GM21619 (cell line): ENCODE measurements around the gene PPP3CB.
"Not testable (repeated sequence)": the region's sequence is repeated elsewhere in the genome, so short reads cannot be mapped to it uniquely, and the experiment has no call there.

Source experiments
- ATAC-seq: cut with Tn5 transposase; IDR thresholded peaks from one replicate; pipeline ENCODE4 v1.9.1; 2021; ENCODE audit not compliant: unreplicated experiment

Gene PPP3CB

DNA sequence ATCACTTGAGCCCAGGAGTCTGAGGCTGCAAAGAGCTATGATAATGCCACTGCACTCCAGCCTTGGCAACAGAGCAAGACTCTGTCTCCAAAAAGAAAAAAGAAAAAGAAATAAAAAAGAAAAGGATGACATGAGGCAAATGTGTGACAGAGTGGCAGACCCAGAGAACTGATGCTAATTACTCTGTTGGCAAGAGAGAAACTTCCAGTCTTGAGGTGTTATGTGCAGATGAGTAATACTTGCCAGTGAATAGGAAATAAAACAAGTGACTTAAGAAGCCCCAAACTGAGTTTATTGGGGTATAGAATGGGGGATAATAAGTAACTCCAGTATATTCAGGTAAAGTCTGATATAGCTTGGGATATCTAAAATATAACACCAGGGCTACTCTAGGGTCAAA, 72.5 kb downstream of the PPP3CB start:
- ATAC-seq = no peak

GRCh38 chr10:73416571-73416970, 79.3 kb downstream of the PPP3CB start:
- no peak for ATAC-seq

DNA sequence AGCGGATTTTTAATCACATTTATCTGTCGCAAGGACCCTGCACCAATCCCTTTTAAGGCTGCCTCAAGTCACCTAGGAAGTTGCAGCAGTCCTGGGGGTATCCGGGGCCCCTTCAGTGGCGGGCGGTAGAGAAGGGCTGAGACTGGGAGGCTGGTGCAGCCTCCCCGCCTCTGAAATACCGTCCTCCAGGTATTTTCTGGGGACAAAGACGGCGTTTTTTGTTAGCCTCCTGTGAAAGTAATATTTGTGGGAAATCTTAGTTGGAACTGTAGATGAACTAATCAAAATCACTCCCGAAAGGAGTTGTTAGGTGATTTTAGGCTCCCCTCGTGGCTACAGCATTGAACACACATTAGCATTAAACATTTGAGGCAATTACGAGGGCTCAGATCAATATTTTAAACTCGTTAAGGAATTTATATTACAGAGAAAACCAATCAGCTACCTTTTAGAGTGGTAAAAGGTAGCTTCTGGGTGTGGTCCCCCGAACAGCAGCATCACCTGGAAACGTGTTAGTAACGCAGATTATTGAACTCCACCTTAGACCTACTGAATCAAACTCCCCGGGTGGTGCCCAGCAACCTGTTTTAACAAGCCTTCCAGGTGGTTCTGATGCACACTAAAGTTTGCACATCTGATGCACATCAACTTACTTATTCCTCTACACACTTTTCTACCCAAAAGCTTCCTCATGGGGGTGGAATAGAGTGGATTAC, 81.4 kb downstream of the PPP3CB start:
- ATAC-seq = peak; percentile 25

DNA sequence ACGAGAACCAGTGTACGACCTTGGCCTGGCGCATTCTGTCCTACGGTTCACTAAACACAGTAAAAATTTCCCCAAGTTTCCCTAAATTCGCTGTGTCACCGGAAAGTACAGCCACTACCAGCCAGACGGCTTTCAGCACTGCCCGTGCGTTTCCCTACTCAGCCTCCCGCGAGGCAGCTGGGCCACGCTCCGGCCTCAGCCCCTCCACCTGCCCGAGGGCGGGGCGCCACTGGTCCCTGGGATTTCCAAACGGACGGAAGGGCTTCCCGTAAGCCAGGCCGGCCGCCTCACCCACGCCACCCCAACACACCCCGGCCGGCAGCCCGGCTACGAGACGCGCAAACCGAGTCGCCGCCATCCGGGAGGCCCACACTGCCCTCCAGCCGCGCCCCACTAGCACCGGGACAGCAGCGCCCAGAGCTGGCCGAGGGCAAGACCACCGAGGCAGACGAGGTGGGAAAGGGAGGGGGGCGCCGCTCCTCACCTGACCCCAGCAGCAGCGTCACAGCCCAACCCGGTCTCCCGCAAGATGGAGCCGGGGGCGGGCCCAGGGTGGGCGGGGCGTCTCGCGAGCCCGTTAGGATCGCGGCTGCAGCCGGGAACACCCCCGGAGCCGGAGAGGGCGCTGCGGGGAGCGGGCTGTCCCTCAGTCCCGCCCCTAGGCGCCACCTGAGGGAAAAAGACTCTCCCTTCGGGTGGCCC, 82.1 kb downstream of the PPP3CB start, which contains the start of gene ANXA7:
ANXA7 (minus strand) TSS at position 531 of the 702 bp plus-strand sequence. CDS start 13,202 bp downstream, outside the sequence.
- peak; percentile 89 for ATAC-seq

DNA sequence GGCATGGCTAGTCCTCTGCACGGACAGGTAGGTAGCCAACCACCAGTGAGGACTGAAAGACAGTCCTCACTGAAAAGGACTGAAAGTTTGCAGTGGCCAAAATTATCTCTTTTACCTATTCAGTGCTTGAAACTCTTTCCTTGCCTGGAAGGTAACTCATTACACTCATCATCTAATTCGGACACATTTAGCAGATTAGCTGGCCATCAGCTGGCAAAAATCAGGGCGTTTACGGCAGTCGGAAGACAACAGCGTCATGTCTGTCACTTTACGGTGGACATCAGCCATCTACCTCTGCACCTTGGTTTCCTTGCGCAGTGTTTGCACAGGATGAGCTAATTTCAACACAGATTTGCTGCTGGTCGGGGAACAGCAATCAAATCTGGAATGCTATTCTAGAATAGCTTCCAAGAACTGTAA, 82.7 kb downstream of the PPP3CB start:
- ATAC-seq = peak; percentile 22

DNA sequence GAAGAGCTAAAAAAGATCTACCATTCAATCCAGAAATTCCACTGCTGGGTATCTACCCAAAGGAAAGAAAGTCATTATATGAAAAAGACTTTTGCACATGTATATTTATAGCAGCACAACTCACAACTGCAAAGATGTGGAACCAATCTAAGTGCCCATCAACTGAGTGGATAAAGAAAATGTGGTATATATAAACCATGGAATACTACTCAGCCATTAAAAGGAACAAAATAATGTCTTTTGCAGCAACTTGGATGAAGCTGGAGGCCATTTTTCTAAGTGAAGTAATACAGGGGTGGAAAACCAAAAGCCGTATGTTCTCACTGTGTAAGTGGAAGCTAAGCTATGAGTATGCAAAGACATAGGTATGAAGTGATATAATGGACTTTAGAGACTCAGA, 84.9 kb downstream of the PPP3CB start:
- ATAC-seq = no peak

- ATAC-seq = no peak
Measured at GRCh38 chr10:73408978-73409521, 86.8 kb downstream of the PPP3CB start.

DNA sequence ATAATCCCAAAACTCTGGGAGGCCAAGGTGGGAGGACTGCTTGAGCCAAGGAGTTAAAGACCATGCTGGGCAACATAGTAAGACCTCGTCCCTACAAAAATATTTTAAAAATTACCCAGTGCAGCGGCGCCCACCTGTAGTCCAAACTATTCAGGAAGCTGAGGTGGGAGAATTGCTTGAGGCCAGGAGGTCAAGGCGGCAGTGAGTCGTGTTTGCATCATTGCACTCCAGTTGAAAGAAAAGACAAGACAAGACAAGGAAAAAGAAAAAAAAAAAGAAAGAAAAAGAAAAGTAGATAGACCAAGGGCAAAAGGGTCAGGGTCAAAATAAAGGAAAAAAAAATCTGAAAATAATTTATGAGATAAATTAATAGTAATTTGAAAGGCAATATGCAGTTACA, 87.8 kb downstream of the PPP3CB start:
- no peak for ATAC-seq

GRCh38 chr10:73407495-73407894, 88.3 kb downstream of the PPP3CB start:
- no peak for ATAC-seq

DNA sequence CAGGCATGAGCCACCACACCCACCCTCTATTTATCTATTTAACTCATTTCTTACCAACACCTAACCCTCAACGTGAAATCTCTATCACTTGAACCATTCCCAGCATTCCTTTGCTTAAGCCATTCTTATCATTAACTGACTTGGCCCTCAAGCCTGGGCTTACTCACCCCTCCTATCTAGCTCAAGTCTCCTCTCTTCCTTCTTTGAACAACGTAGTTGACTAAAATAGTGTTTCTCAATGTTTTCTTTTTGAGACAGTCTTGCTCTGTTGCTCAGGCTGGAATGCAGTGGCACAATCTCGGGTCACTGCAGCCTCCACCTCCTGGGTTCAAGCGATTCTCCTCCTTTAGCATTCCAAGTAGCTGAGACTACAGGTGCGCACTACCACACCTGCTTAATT, 89.0 kb downstream of the PPP3CB start:
- no peak for ATAC-seq

- ATAC-seq = no peak
Measured at GRCh38 chr10:73405556-73405955, 90.3 kb downstream of the PPP3CB start.

DNA sequence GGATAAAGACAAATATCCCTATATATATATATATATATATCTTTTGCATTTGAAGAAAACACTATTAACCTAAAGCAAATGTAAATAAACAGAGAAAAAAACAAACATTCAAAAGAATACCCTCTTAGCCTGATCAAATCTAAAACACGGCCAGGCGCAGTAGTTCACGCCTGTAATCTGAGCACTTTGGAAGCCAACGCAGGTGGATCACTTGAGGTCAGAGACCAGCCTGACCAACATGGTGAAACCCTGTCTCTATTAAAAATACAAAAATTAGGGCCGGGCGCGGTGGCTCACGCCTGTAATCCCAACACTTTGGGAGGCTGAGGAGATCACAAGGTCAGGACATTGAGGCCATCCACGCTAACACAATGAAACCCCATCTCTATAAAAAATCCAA, 91.1 kb downstream of the PPP3CB start:
- ATAC-seq = no peak

DNA sequence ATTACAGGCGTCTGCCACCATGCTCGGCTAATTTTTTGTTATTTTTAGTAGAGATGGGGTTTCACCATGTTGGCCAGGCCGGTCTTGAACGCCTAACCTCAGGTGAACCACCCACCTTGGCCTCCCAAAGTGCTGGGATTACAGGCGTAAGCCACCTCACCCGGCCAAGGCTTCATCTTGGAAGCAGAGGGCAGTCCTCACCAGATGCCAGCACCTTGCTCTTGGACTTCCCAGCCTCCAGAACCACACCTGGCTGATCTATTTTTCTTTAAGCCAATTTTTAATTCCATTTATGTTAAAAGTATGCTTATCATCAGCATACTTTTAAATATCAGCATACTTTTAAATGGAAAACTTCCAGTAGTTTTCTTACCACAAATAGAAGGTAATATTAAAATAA, 94.2 kb downstream of the PPP3CB start:
- no peak for ATAC-seq

- no peak for ATAC-seq
Measured at GRCh38 chr10:73399063-73399462, 96.8 kb downstream of the PPP3CB start.

DNA sequence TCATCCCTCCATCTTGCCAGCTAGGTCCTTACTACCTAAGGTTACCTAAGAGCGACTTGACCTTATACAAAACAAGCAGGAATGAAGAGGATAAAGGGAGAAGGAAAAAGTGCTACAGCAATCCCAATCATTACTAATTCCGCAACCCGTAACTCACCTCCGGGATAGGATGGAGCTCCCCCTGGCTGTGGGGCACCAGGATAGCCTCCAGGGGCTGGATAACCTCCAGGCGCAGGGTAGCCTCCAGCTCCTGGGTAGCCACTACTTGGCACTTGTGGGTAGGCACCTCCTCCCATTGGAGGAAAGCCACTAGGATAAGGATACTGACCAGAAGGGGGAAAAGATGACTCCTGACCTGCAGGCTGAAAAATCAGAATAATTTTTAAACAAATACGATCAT, 97.8 kb downstream of the PPP3CB start:
- ATAC-seq = no peak

DNA sequence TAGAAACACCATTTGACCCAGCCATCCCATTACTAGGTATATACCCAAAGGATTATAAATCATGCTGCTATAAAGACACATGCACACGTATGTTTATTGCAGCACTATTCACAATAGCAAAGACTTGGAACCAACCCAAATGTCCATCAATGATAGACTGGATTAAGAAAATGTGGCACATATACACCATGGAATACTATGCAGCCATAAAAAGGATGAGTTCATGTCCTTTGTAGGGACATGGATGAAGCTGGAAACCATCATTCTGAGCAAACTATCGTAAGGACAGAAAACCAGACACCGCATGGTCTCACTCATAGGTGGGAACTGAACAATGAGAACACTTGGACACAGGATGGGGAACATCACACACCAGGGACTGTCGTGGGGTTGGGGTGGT, 101.5 kb downstream of the PPP3CB start:
- ATAC-seq = not testable (repeated sequence)

DNA sequence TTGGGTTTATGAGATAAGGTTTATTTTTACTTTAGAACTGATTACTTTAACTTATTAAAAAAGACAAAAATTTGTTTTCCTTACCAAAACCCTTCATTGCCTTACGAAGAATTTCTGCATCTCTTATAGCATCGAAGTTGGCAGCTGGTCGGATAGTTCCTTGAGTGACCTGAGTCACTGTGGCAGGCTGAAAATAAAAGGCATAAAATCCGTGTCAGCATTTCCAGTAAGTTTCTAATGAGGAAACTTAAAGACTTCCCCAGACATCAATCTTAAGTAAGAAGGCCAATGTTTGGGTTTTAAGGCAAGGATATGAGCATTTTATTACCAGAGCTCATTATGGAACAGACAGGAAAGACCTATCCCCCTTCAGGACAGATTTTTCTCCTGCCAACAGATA, 107.6 kb downstream of the PPP3CB start:
- no peak for ATAC-seq

DNA sequence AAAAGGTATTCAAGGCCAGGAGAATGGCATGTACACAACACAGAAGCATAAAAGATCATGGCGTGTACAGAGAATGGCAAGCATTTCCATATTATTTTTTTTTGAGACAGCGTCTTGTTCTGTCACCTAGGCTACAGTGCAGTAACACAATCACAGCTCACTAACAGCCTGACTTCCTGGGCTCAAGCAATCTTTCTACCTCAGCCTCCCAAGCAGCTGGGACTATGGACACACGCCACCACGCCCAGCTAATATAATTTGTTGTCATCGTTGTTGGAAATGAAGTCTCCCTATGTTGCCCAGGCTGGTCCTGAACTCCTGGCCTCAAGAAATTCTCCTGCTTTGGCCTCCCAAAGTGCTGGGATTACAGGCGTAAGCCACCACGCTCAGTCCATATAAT, 109.2 kb downstream of the PPP3CB start:
- no peak for ATAC-seq
